Endothelial cell of umbilical vein (primary cell): ENCODE measurements around the gene ERFL. TPM values are rescaled to one million over a fixed set of nuclear protein-coding genes. Genes with fewer than 3 reads are reported as not detected.
A peak's percentile ranks its signal among the peaks of the same experiment; 100 is the strongest.

Source experiments
- BruUV-seq: library from RNA; stranded (reverse); fragments of 400-500 nt; replicated peaks from 2 replicates; lab custom pipeline; 2021; lab: Mats Ljungman, UMichigan
- CTCF ChIA-PET: fragments of 300-600, 350-600 bp; sonication (Branson Sonifier 250); formaldehyde crosslinking; loops from one replicate; lab custom pipeline; 2021; ENCODE audit warnings: antibody characterized with exemption, inconsistent platforms; lab: Charles Lee
- POLR2A ChIA-PET: fragments of 300-600, 350-600 bp; sonication (Branson Sonifier 250); formaldehyde crosslinking; loops from one replicate; lab custom pipeline; 2021; ENCODE audit warnings: antibody characterized with exemption, inconsistent platforms; lab: Charles Lee
- DNase-seq: peaks from one replicate; pipeline ENCODE4 v3.0.0-alpha.2; 2011; ENCODE audit warnings: low read depth, low spot score
- FAIRE-seq: peaks from 2 replicates; lab custom pipeline; 2011; peaks lifted over from hg19 to GRCh38; lab: Jason Lieb, UNC
- H2AFZ ChIP-seq: 2 replicates; pipeline ENCODE4 v1.6.0; 2012; ENCODE audit warnings: low read depth, low read length, control low read depth, inconsistent platforms
- H3K27ac ChIP-seq: 2 replicates; pipeline ENCODE4 v1.5.1; 2011; ENCODE audit warnings: low read depth, mild to moderate bottlenecking, control low read depth, low read length, moderate library complexity; ENCODE audit not compliant: insufficient read depth
- H3K27me3 ChIP-seq, 2 experiments: 2 replicates each; pipeline versions ENCODE4 v1.6.0 to v1.6.1; 2011; ENCODE audit warnings: low read length in 2 of 2, mixed read lengths in 1 of 2; ENCODE audit not compliant: control insufficient read depth in 2 of 2, insufficient read depth in 2 of 2
- H3K36me3 ChIP-seq, 2 experiments: 2 replicates in 1 of 2; 3 replicates in 1 of 2; pipeline ENCODE4 v1.5.1; 2011; ENCODE audit warnings: low read length in 2 of 2, mild to moderate bottlenecking in 1 of 2, moderate library complexity in 1 of 2; ENCODE audit not compliant: control insufficient read depth in 2 of 2, insufficient read depth in 2 of 2; ENCODE audit errors: extremely low read depth in 1 of 2
- H3K4me1 ChIP-seq: 3 replicates; pipeline ENCODE4 v1.5.1; 2011; ENCODE audit warnings: mild to moderate bottlenecking, low read length; ENCODE audit not compliant: control insufficient read depth, insufficient read depth; ENCODE audit errors: extremely low read depth
- H3K4me2 ChIP-seq: 2 replicates; pipeline ENCODE4 v1.6.1; 2011; ENCODE audit warnings: low read length, control low read depth, mixed read lengths; ENCODE audit not compliant: insufficient read depth
- H3K4me3 ChIP-seq, 3 experiments: fragments of 200-600 bp in 1 of 3; sonication (generic), shearing (Covaris generic) in 1 of 3; replicated peaks in 1 of 3; 2 replicates each; pipeline ENCODE4 v1.5.1; 2011 to 2016; ENCODE audit warnings: control low read depth in 3 of 3, low read length in 3 of 3, mild to moderate bottlenecking in 2 of 3, inconsistent platforms in 1 of 3, low read depth in 1 of 3, moderate library complexity in 1 of 3; ENCODE audit not compliant: insufficient read depth in 1 of 3
- H3K79me2 ChIP-seq: 2 replicates; pipeline ENCODE4 v1.6.0; 2012; ENCODE audit warnings: low read length, inconsistent platforms; ENCODE audit not compliant: control insufficient read depth, insufficient read depth
- H3K9ac ChIP-seq: replicated peaks from 2 replicates; pipeline ENCODE3; 2011; ENCODE audit warnings: low read length, control low read depth; ENCODE audit not compliant: insufficient read depth; ENCODE audit errors: extremely low read depth
- H3K9me1 ChIP-seq: replicated peaks from 3 replicates; pipeline ENCODE4 v1.6.0; 2011; ENCODE audit warnings: mild to moderate bottlenecking, low read length; ENCODE audit not compliant: control insufficient read depth, insufficient read depth; ENCODE audit errors: extremely low read depth
- H3K9me3 ChIP-seq: replicated peaks from 2 replicates; pipeline ENCODE4 v1.5.1; 2012; ENCODE audit warnings: low read length, inconsistent platforms; ENCODE audit not compliant: control insufficient read depth, insufficient read depth
- H4K20me1 ChIP-seq: replicated peaks from 2 replicates; pipeline ENCODE3; 2011; ENCODE audit warnings: mild to moderate bottlenecking, low read length; ENCODE audit not compliant: control insufficient read depth, insufficient read depth; ENCODE audit errors: extremely low read depth
- FOS ChIP-seq: IDR thresholded peaks from 2 replicates; pipeline ENCODE4 v1.6.1; 2011; ENCODE audit warnings: mild to moderate bottlenecking, low read length, moderate library complexity, borderline replicate concordance; ENCODE audit not compliant: insufficient read depth
- MYC ChIP-seq: IDR thresholded peaks from one replicate; pipeline ENCODE4 v1.6.1; 2011; ENCODE audit warnings: mild to moderate bottlenecking, low read depth, low read length
- POLR2A ChIP-seq: IDR thresholded peaks from 2 replicates; pipeline ENCODE4 v1.6.1; 2012; ENCODE audit warnings: low read depth, mild to moderate bottlenecking, control low read depth, low read length
- dilution Hi-C: fragments of 300-500 bp; cut with MboI; formaldehyde crosslinking; loops from one replicate; pipeline ENCODE4 v1.15.0; 2019; ENCODE audit warnings: low sequenced_read_pairs; ENCODE audit not compliant: extremely low pct_ligation_motif_present
- intact Hi-C: fragments of 100-400 bp; cut with micrococcal nuclease; formaldehyde crosslinking; loops from one replicate; pipeline ENCODE4 v1.10.0; 2022
- polyA plus RNA-seq, 4 experiments: library from polyadenylated mRNA; depleted of rRNA in 3 of 4; stranded (reverse) in 3 of 4; unstranded in 1 of 4; fragments of >200 nt; gene quantifications; 2 replicates each; pipeline versions ENCODE4 v1.2.1 to v1.2.3, GENCODE V29; 2011 to 2012; ENCODE audit warnings: missing spikeins in 1 of 4
- total RNA-seq: library from RNA; stranded (reverse); gene quantifications from 2 replicates; pipeline ENCODE4 v1.2.3, GENCODE V29; 2021
- TF ChIP-seq, protein P1 (sequence below), 2 donors: IDR thresholded peaks; 1 replicate in 1 of 2; 2 replicates in 1 of 2; pipeline ENCODE4 v1.5.1; 2011; ENCODE audit warnings: low read length in 2 of 2, mild to moderate bottlenecking in 2 of 2, moderate library complexity in 2 of 2, control low read depth in 1 of 2, inconsistent platforms in 1 of 2, low read depth in 1 of 2; ENCODE audit not compliant: insufficient read depth in 1 of 2; ENCODE audit errors: extremely low read depth in 1 of 2
- TF ChIP-seq, protein P2 (sequence below): IDR thresholded peaks from 2 replicates; pipeline ENCODE4 v1.6.1; 2011; ENCODE audit not compliant: insufficient read depth, insufficient read length

The ERFL gene
- total and polyA plus RNA-seq, 2 donors (not counting 3 experiments of a cell fraction or from before 2014, with no cell fraction given), result not detected

DNA sequence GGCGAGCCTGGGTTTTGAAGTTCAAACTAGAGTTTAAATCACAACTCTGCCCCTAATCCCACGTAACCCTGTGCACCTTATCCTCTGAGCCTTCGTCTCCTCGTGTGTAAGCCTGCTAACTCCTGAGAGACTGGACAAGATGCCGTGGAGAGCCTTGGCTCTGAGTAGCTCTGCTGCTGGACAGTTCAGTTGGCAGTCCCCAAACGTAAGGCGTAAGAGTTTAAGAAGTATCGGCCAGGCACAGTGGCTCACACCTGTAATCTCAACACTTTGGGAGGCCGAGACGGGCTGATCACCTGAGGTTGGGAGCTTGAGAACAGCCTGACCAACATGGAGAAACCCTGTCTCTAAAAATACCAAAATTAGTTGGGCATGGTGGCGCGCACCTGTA, 55.9 kb downstream of the ERFL start:
- no peaks in the 10 kb centered on the region for H4K20me1 ChIP-seq
- no peak overlapping the region for H3K4me2 ChIP-seq
- BruUV-seq, result TSS peak; percentile 36
- H3K9me3 ChIP-seq, result no peaks in the 10 kb centered on the region
- TF ChIP-seq, protein P1, sequence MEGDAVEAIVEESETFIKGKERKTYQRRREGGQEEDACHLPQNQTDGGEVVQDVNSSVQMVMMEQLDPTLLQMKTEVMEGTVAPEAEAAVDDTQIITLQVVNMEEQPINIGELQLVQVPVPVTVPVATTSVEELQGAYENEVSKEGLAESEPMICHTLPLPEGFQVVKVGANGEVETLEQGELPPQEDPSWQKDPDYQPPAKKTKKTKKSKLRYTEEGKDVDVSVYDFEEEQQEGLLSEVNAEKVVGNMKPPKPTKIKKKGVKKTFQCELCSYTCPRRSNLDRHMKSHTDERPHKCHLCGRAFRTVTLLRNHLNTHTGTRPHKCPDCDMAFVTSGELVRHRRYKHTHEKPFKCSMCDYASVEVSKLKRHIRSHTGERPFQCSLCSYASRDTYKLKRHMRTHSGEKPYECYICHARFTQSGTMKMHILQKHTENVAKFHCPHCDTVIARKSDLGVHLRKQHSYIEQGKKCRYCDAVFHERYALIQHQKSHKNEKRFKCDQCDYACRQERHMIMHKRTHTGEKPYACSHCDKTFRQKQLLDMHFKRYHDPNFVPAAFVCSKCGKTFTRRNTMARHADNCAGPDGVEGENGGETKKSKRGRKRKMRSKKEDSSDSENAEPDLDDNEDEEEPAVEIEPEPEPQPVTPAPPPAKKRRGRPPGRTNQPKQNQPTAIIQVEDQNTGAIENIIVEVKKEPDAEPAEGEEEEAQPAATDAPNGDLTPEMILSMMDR (IDR thresholded peaks at IDR 0.05; ENCODE audit: extremely low read depth in 1 of 2, insufficient read depth in 1 of 2, low read depth in 1 of 2, low read length in 2 of 2), result no peak
- TF ChIP-seq MYC, result no peak
- TF ChIP-seq, protein P2, sequence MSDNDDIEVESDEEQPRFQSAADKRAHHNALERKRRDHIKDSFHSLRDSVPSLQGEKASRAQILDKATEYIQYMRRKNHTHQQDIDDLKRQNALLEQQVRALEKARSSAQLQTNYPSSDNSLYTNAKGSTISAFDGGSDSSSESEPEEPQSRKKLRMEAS, result no peak
- TF ChIP-seq POLR2A, result peak; percentile 38
- no peak for TF ChIP-seq FOS
- no peak for DNase-seq
- FAIRE-seq, result peak; percentile 31
- dilution Hi-C loops (no loop called here), intact Hi-C loops (loop anchor here (2.0 kb wide), 1 partner anchor 86 kb away; the partner anchor contains the start of gene RABAC1)
- no peak overlapping the region for H3K9ac ChIP-seq
- no peaks in the 10 kb centered on the region for H3K27me3 ChIP-seq
- H3K4me1 ChIP-seq, result no peaks in the 10 kb centered on the region
- peaks cover 26 to 39% of the 10 kb centered on the region in 2 experiments for H3K36me3 ChIP-seq
- H2AFZ ChIP-seq, result no peak overlapping the region
- H3K9me1 ChIP-seq, result no peaks in the 10 kb centered on the region
- H3K27ac ChIP-seq, result no peak overlapping the region
- ChIA-PET CTCF (interaction anchor here (0.8 to 2.6 kb wide), 6 partner anchors 10 to 80 kb away, joined by 3 to 35 read pairs (median 13); partner anchors contain the start of genes ARHGEF1 and RPS19), POLR2A (interaction anchor here (0.9 kb wide), 1 partner anchor 12 kb away, joined by 3 read pairs; the partner anchor contains the start of gene RPS19)
- H3K79me2 ChIP-seq, result peaks cover 16% of the 10 kb centered on the region
- no peak overlapping the region for H3K4me3 ChIP-seq
